GM18520 (cell line): Measurements from ENCODE around the gene IL7R.

ENCODE experiments used
- ATAC-seq: cut with Tn5 transposase; IDR thresholded peaks from one replicate; pipeline ENCODE4 v1.9.1; 2021; ENCODE audit not compliant: unreplicated experiment

IL7R gene, protein sequence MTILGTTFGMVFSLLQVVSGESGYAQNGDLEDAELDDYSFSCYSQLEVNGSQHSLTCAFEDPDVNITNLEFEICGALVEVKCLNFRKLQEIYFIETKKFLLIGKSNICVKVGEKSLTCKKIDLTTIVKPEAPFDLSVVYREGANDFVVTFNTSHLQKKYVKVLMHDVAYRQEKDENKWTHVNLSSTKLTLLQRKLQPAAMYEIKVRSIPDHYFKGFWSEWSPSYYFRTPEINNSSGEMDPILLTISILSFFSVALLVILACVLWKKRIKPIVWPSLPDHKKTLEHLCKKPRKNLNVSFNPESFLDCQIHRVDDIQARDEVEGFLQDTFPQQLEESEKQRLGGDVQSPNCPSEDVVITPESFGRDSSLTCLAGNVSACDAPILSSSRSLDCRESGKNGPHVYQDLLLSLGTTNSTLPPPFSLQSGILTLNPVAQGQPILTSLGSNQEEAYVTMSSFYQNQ

DNA sequence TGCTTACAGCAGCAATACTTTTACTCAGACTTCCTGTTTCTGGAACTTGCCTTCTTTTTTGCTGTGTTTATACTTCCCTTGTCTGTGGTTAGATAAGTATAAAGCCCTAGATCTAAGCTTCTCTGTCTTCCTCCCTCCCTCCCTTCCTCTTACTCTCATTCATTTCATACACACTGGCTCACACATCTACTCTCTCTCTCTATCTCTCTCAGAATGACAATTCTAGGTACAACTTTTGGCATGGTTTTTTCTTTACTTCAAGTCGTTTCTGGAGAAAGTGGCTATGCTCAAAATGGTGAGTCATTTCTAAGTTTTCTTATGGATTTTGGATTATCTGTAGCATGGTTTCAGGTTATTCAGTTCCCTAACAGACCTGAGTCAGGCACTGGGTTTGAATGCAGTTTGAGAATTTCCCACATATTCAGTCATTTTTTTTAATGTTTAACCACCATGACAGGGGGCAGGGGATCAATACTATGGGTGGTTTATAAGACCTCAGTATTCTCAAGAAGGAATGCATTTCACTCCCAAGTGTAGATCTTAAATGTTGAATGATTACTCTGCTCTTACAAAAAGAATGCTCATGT lies at the start of gene IL7R:
TSS of gene IL7R (plus strand) at position 127 of the 587 bp plus-strand sequence. CDS start at position 214, 87 bp downstream.
- ATAC-seq = no peak

DNA sequence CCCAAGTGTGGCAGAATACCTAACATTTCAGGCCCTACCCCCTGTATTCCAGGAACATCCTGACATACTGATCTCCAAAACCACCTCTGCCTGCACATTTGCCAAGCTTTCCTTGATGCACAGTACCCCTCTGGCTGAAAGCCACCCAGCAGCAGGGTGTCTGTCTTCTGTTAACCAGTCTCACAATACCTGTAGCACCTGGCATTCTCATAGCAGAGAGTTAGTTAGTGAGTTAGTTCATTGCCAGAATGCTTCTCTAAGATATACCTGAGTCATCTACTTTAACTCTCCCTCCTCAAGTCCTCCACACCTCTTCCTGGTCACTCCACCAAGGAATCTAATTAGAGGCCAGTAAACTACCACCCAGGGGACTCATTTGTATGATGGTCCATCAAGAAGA lies 46.1 kb upstream of the IL7R start:
- no peak for ATAC-seq

DNA sequence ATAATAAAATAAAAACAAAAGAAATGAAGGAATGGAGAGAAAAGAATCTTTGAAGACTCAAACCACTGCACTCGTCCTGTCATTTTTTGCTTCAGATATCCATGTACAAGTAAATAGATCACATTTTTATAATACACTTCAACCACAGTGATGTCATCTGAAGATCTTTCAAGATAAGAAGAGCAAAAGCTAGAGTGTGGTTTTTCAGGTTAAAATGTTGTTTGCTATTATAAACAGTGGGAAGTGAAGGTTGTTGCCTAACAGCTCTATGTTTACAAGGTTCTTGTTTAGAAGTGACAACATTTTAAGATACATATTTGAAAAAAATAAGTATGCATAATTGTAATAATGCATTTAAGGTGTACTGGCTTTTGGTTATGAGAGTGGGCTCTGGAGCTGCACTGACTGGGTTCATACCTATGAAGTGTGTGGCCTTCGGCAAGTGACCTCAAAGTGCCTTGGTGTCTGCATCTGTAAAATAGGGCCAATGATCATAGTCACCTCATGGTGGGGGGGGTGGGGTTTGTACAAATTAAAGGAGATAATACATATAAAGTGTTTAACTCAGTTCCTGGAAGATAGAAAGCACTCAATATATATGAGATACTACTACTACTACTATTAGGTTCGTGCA lies 45.5 kb upstream of the IL7R start:
- no peak for ATAC-seq

DNA sequence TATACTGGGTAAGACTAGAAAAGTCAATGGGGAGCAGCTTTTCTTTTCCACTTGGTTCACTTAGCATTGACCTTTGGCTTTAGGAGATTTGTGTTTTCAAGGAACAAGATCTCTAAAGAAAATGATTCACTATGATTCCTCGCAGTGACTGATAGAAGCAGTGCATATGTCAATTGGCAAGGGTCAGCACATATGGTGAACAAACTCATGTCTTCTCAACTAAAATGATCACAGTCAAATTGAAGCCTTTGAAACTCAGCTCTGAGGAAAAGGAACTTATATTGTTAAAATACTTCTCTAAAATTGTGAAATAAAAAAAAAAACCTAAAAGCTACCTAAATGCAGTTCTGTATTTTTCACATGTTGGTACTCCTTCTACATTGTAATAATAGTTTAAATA lies 43.2 kb upstream of the IL7R start:
- no peak for ATAC-seq

DNA sequence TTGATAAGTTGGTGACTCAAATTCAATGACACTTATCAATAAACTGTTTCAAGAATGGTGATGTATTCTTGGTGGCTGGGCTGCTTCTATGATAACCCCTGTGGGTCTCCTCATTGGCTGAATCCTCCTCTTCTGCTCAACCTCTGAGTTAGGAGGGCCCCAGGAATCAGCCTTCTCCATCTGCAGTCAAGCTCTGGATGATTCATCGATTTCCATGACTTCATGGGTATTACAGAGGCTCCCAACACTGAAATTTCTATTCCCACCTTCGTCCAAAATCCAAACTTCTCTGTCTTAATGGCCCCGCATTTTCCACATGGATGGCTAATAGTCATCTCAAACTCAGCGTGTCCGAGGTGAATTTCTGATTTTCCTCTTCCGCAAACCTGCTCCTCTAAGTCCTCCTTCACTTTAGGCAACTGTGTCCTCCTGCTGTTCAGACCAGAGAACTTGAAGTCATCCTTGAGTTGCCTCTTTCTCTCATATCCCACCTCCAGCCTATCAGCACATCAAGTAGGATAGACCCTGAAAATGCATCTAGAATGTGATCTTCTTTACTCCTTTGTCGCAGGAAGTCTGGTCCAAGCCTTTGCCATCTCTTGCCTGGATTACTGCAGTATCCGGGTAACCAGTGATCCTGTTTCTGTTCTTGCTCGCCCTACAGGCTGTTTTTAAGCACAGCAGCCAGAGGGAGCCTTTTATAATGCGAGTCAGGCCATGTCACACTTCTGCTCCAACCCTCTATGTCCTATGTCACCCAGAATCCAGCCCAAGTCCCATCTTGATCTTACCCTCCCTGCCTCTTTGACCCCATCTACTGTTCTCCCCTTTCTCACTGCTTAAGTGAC lies 41.4 kb upstream of the IL7R start:
- no peak for ATAC-seq

DNA sequence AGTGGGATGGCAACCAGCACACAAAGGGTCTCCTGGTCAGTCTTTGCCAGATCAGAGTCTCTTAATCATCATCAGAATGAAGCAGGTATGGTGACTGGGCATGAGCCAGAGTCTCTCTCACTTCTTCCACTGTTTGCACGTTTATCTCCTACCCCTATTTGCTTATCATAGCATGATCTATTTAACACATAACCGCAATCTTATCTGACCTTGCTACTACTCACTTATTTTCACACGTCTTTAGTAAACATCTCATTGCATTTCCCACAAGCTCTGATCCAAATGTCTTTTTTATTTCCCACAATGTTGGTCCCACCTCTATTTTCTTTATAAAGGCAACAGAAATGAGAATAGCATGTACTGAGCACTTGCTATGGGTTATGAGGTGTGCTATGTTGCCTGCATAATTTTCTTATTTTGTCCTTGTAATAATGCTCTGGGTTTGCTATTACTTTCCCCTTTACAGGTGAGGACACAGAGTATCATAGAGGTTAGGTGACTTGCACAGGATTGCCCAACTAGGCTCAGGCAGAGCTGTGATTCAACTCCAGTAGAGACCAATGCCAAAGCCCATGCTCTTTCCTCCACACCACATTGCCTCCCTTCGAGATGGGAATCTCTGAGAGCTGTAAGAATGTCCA lies 39.7 kb upstream of the IL7R start:
- ATAC-seq = no peak

DNA sequence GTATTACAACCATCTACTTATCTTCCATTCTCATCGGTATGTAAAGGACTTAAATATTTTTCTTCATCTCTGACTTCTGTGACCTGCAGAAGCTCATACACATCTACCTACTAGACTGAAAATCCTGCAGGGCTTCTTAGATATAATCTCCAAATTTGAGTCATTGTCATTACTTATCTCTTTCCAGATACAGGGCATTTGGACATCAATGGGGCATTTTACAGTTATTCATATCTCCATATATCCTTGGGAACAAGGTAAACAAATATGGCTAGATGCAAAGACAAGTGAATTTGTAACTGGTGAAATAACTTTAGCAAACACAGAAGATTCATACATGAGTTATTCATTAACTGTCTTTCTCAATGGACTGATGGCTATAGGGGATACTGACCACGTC lies 37.7 kb upstream of the IL7R start:
- ATAC-seq = no peak

DNA sequence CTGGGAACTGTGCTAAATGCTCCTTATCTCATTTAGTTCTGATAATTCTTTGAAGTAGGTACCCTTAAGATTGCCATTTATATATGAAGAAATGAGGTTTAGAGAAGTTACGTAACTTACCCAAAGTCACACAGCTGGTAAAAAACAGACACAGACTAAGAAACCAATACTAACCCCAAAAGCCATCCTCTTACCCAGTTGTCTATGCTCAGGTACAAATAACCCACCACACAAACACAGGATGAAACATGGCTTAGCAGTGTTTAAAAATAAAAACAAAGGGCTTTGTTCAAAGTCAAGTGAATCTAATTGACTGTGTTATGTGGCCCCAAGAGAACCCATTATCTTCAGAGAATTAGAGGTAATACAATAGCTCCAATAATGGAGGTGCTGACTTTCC lies 37.0 kb upstream of the IL7R start:
- ATAC-seq = no peak

DNA sequence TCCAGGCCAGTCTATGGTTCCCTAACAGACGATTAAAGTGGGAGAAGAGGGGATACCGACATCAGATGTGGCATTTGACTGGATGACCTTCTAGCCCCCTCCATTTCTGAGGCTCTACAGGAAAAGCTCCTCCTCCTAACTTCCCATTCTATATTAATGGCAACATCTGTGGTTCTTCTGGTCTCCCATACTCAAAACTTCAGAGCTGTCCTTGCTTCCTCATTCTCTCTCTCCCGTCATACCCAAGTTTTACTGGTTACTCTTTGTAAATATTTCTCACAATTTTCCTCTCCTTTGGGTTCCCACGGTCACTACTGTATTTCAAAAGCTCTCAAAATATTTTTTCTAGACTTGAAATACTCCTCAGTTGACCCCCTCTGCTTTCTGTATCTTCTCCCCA lies 36.0 kb upstream of the IL7R start:
- ATAC-seq = no peak

DNA sequence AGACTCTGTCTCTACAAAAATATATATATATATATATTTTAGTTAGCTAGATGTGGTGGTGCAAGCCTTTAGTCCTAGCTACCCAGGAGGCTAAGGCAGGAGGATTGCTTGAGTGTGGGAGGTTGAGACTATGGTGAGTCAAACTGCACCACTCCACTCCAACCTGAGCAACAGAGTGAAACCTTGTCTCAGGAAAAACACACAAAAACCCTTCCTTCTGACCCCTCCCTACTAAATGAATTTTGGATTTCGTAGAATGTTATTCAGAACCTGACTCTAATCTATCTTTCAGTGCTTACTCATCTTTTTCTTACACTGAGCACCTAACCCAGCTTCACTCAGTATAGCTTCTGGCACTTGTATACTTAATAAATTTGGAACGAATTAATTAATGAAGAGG lies 35.2 kb upstream of the IL7R start:
- no peak for ATAC-seq

DNA sequence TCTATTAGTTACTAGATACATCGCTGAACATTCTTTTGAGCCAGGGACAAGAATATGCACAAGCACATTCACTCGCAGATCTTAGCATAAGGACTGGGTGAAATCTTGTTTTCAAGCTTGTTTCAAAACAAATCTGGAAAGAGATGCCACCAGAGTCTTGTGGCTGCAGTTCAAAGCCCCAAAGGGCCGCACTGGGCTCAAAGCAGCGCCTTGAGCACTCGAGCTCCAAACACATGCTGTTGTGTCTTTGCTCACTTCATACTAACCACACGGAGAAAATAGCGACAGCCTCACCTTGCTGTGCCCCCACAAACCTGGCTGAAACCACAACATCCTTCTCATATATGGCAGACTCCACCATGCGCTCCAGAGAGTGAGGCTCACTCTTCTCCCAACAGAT lies 34.2 kb upstream of the IL7R start:
- ATAC-seq = no peak

DNA sequence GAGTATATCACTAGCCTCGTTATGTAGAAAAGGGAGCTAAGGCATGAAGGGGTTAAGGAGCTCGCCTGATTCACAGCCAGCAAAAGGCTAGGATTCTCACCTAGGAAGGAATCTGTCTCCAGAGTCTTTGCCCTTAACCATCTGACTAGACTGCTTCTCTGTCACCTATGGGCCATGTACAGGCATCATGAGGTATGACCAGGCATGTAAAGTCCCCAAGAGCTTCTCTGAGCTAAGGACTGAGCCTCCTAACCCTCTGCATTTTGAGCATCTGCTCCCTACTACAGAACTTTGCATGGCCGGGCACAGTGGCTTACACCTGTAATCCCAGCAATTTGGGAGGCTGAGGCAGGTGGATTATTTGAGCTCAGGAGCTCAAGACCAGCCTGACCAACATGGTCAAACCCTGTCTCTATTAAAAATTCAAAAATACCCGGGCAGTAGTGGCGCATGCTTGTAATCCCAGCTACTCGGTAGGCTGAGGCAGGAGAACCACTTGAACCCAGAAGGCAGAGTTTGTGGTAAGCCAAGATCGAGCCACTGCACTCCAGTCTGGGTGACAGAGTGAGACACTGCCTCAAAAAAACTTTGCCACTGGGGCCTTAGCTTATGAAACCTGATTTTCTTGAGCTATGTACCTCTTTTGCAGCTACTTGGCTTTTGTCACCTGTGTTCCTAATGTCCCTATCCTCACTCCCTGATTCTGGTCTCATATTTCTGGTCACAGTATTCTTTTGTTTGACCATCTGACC lies 33.2 kb upstream of the IL7R start:
- no peak for ATAC-seq

DNA sequence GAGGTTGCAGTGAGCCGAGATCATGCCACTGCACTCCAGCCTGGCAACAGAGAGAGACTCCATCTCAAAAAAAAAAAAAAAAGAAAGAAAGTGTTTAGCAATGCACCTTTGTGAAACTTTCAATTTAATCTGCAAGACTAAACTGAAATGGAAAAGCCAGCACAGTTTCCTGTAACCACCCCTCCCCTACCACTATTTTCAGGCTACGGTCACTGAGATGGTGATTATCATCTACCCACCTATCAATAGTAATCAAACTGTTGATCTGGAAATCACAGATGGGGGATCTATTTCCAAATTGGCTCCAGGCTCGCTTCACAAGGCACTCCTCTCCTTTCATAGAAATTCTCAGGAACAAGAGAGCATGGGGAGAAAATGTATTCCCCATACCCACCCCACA lies 30.6 kb upstream of the IL7R start:
- no peak for ATAC-seq

DNA sequence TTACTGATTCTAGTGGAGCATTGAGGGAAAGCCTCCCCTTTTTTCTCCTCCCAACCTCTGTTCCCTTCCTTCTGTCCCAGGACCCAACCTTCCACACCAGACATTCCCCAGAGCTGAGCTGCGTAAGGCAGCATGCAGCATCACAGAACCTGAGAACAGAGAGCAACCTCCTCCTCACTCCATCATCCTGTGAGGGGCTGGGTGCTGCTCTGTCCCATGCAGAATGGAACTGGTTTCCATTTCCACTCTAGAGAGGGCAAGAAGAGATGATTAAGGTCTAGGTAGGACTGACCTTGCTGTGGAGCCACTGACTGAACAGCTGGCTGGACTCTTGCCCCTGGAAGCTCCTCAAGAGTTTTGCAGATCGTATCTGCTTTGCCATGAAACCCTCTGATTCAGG lies 30.1 kb upstream of the IL7R start:
- no peak for ATAC-seq

DNA sequence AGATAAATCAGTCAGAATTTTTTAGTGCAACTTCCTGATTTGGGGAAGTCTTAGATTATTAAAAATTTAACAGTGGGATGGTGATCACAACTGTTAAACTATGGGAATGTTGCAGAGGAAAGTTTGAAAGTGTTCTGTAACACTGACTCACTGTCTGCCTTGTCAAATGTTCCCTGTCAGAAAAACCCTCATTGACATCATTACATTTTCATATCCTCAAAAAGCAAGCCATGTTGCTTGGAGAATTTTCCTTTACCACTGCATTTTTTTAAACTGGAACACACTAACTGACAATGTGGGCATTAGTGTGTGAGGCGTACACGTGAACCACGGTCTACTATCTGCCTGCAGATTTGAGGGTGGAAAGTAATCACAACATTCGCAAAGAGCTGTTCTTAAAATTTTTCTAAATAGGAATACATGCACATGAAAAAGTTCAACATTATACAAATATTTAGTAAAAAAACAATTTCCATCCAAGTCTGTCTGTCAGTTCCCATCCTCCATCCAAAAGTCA lies 28.6 kb upstream of the IL7R start:
- no peak for ATAC-seq

DNA sequence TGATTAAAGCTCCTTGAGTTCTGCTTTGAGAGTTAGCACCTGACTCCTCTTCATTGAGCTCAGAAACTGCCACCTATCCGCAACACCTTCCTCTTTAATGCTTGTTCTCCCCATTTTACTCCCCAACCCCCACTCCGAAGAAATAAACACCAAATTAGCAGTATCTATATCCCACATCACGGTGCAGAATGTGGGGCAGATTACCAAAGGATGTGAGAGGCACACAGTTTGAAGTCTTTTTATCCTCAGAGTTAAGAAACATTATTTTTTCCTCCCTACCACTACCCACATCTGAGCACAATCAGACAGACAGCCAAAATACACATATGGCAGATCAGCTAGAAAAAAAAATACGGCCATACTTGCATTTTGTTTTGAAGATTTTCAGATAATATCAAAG lies 26.1 kb upstream of the IL7R start:
- ATAC-seq = no peak

DNA sequence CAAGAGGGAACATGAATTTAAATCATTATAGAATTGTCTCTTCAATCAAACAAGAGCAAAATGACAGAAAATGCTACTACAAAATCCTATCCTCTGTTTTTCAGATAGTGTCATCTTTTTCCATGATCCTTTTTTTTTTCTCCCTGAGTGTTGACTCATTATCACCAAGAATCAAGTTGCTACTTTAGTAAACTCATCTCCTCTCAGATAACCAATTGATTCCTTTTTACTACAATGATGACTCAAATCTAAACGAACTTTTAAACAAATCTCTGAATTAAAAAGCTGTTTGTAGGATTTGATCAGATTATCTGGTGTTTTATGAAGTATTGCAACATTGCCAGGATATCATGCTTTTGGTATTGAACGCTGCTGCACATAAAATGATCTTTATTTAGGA lies 23.9 kb upstream of the IL7R start:
- ATAC-seq = no peak

DNA sequence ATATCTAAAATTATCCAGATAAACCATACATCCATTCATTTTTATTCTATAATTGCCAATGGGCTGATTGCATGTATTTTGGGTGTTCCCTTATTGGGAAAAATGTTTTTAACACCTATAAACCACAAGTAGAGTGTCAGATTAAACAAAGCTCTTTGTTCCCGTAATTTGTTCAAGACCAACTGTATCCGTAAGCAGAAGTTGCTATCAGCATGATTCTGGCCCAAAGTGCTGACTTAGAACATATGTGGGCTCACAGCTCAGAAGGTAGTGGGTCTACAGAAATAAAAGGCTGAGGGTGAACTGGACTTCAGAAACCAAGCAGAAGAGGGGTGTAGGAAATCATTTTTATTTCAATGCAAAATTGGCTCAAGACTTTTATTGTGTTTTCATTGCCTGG lies 23.5 kb upstream of the IL7R start:
- ATAC-seq = no peak

DNA sequence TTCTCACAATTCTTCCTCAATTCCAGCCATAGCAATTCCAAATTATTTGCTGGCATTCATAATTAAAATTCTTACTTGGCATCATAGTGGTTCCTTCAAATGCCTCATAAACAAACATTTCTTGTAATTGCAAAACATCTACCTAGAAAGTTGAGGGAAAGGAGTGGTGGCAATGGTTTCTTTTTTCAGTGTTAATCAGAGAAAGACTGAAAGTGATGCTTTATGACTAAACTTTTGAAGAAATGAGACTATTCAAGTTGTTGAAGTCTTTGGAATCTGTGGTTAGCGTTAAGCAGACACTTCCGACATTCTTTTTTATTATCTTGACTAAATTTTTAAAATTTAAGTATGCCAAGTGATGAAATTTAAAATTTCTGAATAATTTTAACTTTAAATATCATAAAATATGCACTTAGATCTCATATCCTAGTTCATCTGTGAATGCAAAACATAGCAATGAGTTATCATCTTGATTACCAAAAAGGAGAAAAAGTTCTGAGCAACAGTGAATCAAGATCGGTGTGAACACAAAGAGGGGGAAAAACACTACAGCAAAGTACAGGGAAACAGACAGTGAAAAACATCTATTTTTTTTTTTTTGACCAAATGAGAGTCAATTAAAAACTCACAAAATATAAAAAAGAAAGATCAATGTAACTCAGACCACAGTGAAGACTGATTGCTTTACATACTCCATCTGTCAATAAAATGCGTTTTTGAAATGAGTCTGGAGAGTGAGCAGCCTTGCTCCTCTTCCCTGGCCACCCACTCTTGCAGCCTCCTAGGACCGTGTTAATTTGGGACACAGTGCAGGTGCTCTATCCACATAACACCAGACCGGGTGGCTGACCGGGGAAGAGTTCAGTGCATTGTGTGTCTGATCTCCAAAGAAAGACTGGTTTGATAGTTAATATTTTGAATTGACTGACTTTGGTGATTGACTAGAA lies 20.6 kb upstream of the IL7R start:
- ATAC-seq = no peak
